Mucosa of descending colon (tissue), 3 donors: ENCODE data around the gene CAPZA3. TPM values are rescaled to one million over a fixed set of nuclear protein-coding genes. Genes with fewer than 3 reads are reported as not detected.

Experiments used
- ATAC-seq: fragments of 200-7000 bp; cut with Tn5 transposase; one replicate; pipeline ENCODE4 v1.9.1; 2020; ENCODE audit warnings: mild to moderate bottlenecking, moderate library complexity
- DNase-seq, 3 donors: peaks; one replicate each; pipeline ENCODE4 v3.0.0-alpha.2; 2020
- H3K36me3 ChIP-seq: fragments of 200-600 bp; one replicate; pipeline ENCODE4 v1.8.0; 2021; ENCODE audit warnings: low read depth, mild to moderate bottlenecking
- H3K4me1 ChIP-seq: fragments of 200-600 bp; one replicate; pipeline ENCODE4 v1.8.0; 2021; ENCODE audit warnings: low read depth, mild to moderate bottlenecking
- H3K4me3 ChIP-seq: fragments of 200-600 bp; one replicate; pipeline ENCODE4 v1.8.0; 2021; ENCODE audit warnings: mild to moderate bottlenecking
- H3K9me3 ChIP-seq: fragments of 200-600 bp; one replicate; pipeline ENCODE4 v1.8.0; 2021; ENCODE audit warnings: mild to moderate bottlenecking
- intact Hi-C, 2 donors: fragments of 100-400 bp; cut with DNase I in 1 of 2; cut with micrococcal nuclease in 1 of 2; formaldehyde crosslinking; loops; one replicate each; pipeline versions ENCODE4 v1.11.0 to v1.11.1; 2022; cut with DNase I, micrococcal nuclease
- total RNA-seq, 3 donors: library from RNA; stranded (reverse); fragmentation: NEBNext Ultra II Directional in 2 of 3; extraction: Animal tissue kit (Norgen Biotek cat#: 25700) in 2 of 3; gene quantifications; one replicate each; pipeline versions ENCODE4 v1.2.1 to v1.2.4, GENCODE V29; 2021 to 2023
- TF ChIP-seq, protein P1 (sequence below): fragments of 200-600 bp; IDR thresholded peaks from one replicate; pipeline ENCODE4 v1.8.0; 2022; ENCODE audit warnings: antibody characterized with exemption, mild to moderate bottlenecking
- donor health status: DM: no; HTN: no; CAD: no; lungs with moderate emphysema.
- donor health status: DM: no; HTN: no; CAD: no.
- donor health status: DM: no; HTN: yes; CAD: no.

CAPZA3 gene
- total RNA-seq, 3 donors from 2014 or later, result not detected

GRCh38 chr12:18720690-18721089, 17.2 kb upstream of the CAPZA3 start:
- Histone ChIP-seq H3K4me1 (no peaks in the 10 kb centered on the region), H3K4me3 (no peak overlapping the region), H3K9me3 (no peaks in the 10 kb centered on the region), H3K36me3 (no peaks in the 10 kb centered on the region)
- no peak for ATAC-seq
- DNase-seq, result no peak
- intact Hi-C loops, result no loop called here
- TF ChIP-seq, protein P1, sequence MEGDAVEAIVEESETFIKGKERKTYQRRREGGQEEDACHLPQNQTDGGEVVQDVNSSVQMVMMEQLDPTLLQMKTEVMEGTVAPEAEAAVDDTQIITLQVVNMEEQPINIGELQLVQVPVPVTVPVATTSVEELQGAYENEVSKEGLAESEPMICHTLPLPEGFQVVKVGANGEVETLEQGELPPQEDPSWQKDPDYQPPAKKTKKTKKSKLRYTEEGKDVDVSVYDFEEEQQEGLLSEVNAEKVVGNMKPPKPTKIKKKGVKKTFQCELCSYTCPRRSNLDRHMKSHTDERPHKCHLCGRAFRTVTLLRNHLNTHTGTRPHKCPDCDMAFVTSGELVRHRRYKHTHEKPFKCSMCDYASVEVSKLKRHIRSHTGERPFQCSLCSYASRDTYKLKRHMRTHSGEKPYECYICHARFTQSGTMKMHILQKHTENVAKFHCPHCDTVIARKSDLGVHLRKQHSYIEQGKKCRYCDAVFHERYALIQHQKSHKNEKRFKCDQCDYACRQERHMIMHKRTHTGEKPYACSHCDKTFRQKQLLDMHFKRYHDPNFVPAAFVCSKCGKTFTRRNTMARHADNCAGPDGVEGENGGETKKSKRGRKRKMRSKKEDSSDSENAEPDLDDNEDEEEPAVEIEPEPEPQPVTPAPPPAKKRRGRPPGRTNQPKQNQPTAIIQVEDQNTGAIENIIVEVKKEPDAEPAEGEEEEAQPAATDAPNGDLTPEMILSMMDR, result no peak

- H3K4me1 ChIP-seq, result no peaks in the 10 kb centered on the region
- DNase-seq, result no peak
- ATAC-seq, result no peak
- H3K9me3 ChIP-seq, result no peaks in the 10 kb centered on the region
- no peak overlapping the region for H3K4me3 ChIP-seq
- H3K36me3 ChIP-seq, result no peaks in the 10 kb centered on the region
- intact Hi-C loops, result no loop called here
- TF ChIP-seq, protein P1, result no peak
These were observed 16.5 kb upstream of the CAPZA3 start for GRCh38 chr12:18721452-18721851.

- TF ChIP-seq, protein P1, result no peak
- no peak overlapping the region for H3K4me3 ChIP-seq
- peak; percentile 72 for ATAC-seq
- intact Hi-C loops, result no loop called here
- H3K4me1 ChIP-seq, result no peaks in the 10 kb centered on the region
- H3K9me3 ChIP-seq, result no peaks in the 10 kb centered on the region
- no peaks in the 10 kb centered on the region for H3K36me3 ChIP-seq
- DNase-seq, result no peak
These were observed 14.2 kb upstream of the CAPZA3 start for GRCh38 chr12:18723752-18724151.

DNA sequence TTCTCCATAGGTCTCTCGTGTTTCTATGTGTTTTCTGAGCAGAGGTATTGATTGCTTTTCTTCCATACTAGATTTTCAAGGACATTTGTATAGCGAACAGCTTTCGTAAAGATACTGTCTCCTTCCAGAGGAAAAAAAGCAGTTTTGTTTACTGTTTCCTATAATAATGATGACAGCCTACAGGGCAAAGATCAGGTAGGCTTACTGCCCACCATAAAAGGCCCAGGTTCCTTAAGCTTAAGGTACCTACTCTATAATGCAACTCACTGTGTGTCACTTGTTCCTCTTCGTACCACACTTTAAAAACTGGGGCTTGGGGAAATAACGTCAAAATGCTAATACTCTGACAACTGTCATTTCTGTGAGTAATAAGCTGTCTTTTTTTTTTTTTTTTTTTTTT, 6.8 kb upstream of the CAPZA3 start:
- Histone ChIP-seq H3K36me3 (no peaks in the 10 kb centered on the region), H3K9me3 (peaks cover 13% of the 10 kb centered on the region), H3K4me1 (no peaks in the 10 kb centered on the region), H3K4me3 (no peak overlapping the region)
- intact Hi-C loops, result no loop called here
- DNase-seq, result no peak
- TF ChIP-seq, protein P1, result no peak
- ATAC-seq, result no peak

GRCh38 chr12:18747895-18748294, 10.0 kb downstream of the CAPZA3 start:
- no peak overlapping the region for H3K4me3 ChIP-seq
- no peaks in the 10 kb centered on the region for H3K9me3 ChIP-seq
- H3K4me1 ChIP-seq, result no peaks in the 10 kb centered on the region
- TF ChIP-seq, protein P1, result no peak
- intact Hi-C loops, result no loop called here
- no peak for DNase-seq
- ATAC-seq, result no peak
- H3K36me3 ChIP-seq, result no peaks in the 10 kb centered on the region

- TF ChIP-seq, protein P1, result no peak
- no peak for ATAC-seq
- no peak for DNase-seq
- H3K9me3 ChIP-seq, result no peaks in the 10 kb centered on the region
- no peaks in the 10 kb centered on the region for H3K4me1 ChIP-seq
- no peaks in the 10 kb centered on the region for H3K36me3 ChIP-seq
- no peak overlapping the region for H3K4me3 ChIP-seq
- intact Hi-C loops, result no loop called here
These were observed 11.6 kb downstream of the CAPZA3 start for GRCh38 chr12:18749386-18749957.
